CD4-positive, alpha-beta T cell (primary cell): ENCODE measurements around the gene PEF1. TPM values are rescaled to one million over a fixed set of nuclear protein-coding genes. Genes with fewer than 3 reads are reported as not detected.

Source experiments
- ATAC-seq: fragments of 200-7000 bp; cut with Tn5 transposase; one replicate; pipeline ENCODE4 v1.10.0; 2022; ENCODE audit warnings: mild to moderate bottlenecking; ENCODE audit not compliant: poor library complexity
- CTCF ChIA-PET: fragments of 350-600 bp; sonication (Branson Sonifier 250); formaldehyde crosslinking; loops from one replicate; lab custom pipeline; 2021; ENCODE audit warnings: antibody characterized with exemption, inconsistent platforms; lab: Charles Lee
- POLR2A ChIA-PET: fragments of 350-600 bp; sonication (Branson Sonifier 250); formaldehyde crosslinking; loops from one replicate; lab custom pipeline; 2021; ENCODE audit warnings: antibody characterized with exemption, inconsistent platforms; lab: Charles Lee
- DNase-seq, 14 experiments: peaks; one replicate each; pipeline ENCODE4 v3.0.0-alpha.2; 2013 to 2020; ENCODE audit warnings: mixed read lengths in 2 of 14
- H3K27ac ChIP-seq, 2 donors: one replicate each; pipeline versions ENCODE4 v1.5.1 to v1.7.0; 2013; ENCODE audit warnings: low read length in 2 of 2, low read depth in 1 of 2, mild to moderate bottlenecking in 1 of 2
- H3K27me3 ChIP-seq, 2 experiments: 1 replicate in 1 of 2; 2 replicates in 1 of 2; pipeline versions ENCODE4 v1.6.1 to v1.7.0; 2013; ENCODE audit warnings: low read length in 2 of 2, control low read depth in 1 of 2, mild to moderate bottlenecking in 1 of 2, moderate library complexity in 1 of 2; ENCODE audit not compliant: insufficient read depth in 2 of 2, control insufficient read depth in 1 of 2
- H3K36me3 ChIP-seq: one replicate; pipeline ENCODE4 v1.6.1; 2013; ENCODE audit warnings: low read length, control low read depth; ENCODE audit not compliant: insufficient read depth
- H3K4me1 ChIP-seq: one replicate; pipeline ENCODE4 v1.6.1; 2013; ENCODE audit warnings: low read length, control low read depth; ENCODE audit not compliant: insufficient read depth
- H3K4me3 ChIP-seq: one replicate; pipeline ENCODE4 v1.5.1; 2013; ENCODE audit warnings: mild to moderate bottlenecking, low read length, moderate library complexity
- H3K9me3 ChIP-seq, 2 experiments: 1 replicate in 1 of 2; 2 replicates in 1 of 2; pipeline versions ENCODE4 v1.6.1 to v1.7.0; 2013; ENCODE audit warnings: low read length in 2 of 2, mild to moderate bottlenecking in 2 of 2, control low read depth in 1 of 2, moderate library complexity in 1 of 2; ENCODE audit not compliant: control insufficient read depth in 1 of 2, insufficient read depth in 1 of 2
- H3K27ac Mint-ChIP-seq: one replicate; pipeline ENCODE4 v1.8.0; 2020; ENCODE audit warnings: mixed read lengths
- H3K27me3 Mint-ChIP-seq: one replicate; pipeline ENCODE4 v1.8.0; 2021; ENCODE audit warnings: mixed read lengths
- H3K36me3 Mint-ChIP-seq: one replicate; pipeline ENCODE4 v1.8.0; 2021; ENCODE audit warnings: low read depth, mixed read lengths
- H3K4me1 Mint-ChIP-seq: one replicate; pipeline ENCODE4 v1.8.0; 2021; ENCODE audit warnings: low read depth, mixed read lengths
- H3K4me3 Mint-ChIP-seq: one replicate; pipeline ENCODE4 v1.8.0; 2020; ENCODE audit warnings: mild to moderate bottlenecking, mixed read lengths
- H3K9me3 Mint-ChIP-seq: one replicate; pipeline ENCODE4 v1.8.0; 2020; ENCODE audit warnings: mixed read lengths
- intact Hi-C, 2 experiments: fragments of 100-400 bp; cut with DNase I in 1 of 2; cut with micrococcal nuclease in 1 of 2; formaldehyde crosslinking; loops; one replicate each; pipeline versions ENCODE4 v1.15.1 to v1.9.0; 2023 to 2025; cut with DNase I, micrococcal nuclease
- total RNA-seq, 174 experiments: library from RNA in 2 of 174; stranded (reverse) in 2 of 174; gene quantifications; one replicate each; pipeline ENCODE4 v1.2.3 and lab custom pipeline; 2021 to 2026
- TF ChIP-seq, protein P1 (sequence below): fragments of 200-600 bp; IDR thresholded peaks from one replicate; pipeline ENCODE4 v1.8.0; 2022; ENCODE audit warnings: antibody characterized with exemption, mild to moderate bottlenecking

The PEF1 gene
- total RNA-seq, 2 experiments from 2014 or later: 42.3 to 45.9 TPM

DNA sequence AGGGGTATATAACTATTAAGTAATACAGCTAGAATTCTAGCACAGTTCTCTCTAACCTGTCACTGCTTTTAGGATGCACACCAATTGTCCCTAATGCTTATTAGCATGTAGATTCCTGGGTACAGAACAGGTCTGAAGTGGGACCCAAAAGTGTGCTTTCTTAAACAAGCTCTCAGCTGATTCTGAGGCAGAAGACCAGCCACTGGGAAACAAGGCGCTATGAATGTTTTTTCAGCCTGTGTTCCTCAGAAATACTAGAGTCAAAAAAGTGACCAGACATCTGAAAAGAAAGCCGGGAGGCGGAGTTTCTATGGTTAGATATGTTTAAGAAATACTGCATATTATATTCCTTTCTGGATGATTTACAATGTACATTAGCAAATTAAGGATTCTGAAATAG lies 1.8 kb downstream of the PEF1 start:
- Histone ChIP-seq H3K4me1 (peaks cover 66% of the 10 kb centered on the region), H3K4me3 (no peak overlapping the region), H3K27ac (no peak overlapping the region), H3K9me3 (no peaks in the 10 kb centered on the region), H3K36me3 (peaks cover 15% of the 10 kb centered on the region), H3K27me3 (no peaks in the 10 kb centered on the region)
- intact Hi-C loops: loop anchor here in 1 of 2 experiments (10.0 kb wide), 6 partner anchors 348 to 1542 kb away; partner anchors contain the start of genes BSDC1, CCDC28B, DCDC2B and IQCC
- TF ChIP-seq, protein P1, sequence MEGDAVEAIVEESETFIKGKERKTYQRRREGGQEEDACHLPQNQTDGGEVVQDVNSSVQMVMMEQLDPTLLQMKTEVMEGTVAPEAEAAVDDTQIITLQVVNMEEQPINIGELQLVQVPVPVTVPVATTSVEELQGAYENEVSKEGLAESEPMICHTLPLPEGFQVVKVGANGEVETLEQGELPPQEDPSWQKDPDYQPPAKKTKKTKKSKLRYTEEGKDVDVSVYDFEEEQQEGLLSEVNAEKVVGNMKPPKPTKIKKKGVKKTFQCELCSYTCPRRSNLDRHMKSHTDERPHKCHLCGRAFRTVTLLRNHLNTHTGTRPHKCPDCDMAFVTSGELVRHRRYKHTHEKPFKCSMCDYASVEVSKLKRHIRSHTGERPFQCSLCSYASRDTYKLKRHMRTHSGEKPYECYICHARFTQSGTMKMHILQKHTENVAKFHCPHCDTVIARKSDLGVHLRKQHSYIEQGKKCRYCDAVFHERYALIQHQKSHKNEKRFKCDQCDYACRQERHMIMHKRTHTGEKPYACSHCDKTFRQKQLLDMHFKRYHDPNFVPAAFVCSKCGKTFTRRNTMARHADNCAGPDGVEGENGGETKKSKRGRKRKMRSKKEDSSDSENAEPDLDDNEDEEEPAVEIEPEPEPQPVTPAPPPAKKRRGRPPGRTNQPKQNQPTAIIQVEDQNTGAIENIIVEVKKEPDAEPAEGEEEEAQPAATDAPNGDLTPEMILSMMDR: no peak
- H3K9me3 Mint-ChIP-seq: no peaks in the 10 kb centered on the region
- ATAC-seq: no peak
- H3K27me3 Mint-ChIP-seq: no peaks in the 10 kb centered on the region
- H3K36me3 Mint-ChIP-seq: peaks cover 23% of the 10 kb centered on the region
- ChIA-PET CTCF (no interaction called here), POLR2A (no interaction called here)
- DNase-seq: no peak
- H3K4me3 Mint-ChIP-seq: peak overlapping the region; percentile 36
- H3K4me1 Mint-ChIP-seq: peaks cover 29% of the 10 kb centered on the region
- H3K27ac Mint-ChIP-seq: peak overlapping the region; percentile 100

DNA sequence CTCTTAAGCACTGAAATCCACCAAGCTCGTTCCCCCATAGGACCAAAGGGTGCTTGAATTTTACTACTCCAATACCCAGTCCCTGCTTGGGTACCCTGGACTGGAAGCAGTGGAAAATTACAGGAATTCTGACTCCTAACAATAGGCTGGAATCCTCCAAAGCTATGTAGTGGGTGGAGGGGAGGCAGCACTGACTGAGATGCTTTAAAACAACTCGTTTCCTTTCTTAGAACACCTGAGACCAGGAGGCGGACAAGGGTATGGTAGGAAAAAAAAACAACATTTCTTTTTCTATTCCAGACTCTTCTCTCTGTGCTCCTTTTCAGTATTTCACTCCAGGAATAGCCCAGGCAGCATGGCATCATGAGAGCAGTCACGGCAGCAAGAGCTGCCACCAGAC lies 2.3 kb downstream of the PEF1 start:
- TF ChIP-seq, protein P1: no peak

DNA sequence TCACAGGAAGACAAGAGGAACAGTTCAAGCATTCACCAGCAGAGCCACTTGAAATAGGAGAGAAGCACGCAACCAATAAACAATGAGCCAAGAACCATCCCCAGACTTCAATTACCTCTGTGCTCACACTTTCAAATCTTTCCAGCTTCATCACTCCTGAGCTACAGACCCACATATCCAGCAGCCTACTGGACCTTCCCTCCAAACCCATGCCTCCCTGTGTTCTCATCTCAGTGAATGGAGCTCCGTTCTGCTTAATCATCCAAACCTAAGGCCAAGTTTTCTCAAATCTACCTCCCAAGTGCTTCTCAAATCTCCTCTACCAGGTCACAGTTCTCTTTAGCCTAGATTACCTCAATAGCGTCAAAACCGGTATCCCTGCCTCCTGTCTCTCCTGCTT lies 3.7 kb downstream of the PEF1 start:
- H3K27me3 Mint-ChIP-seq: no peaks in the 10 kb centered on the region
- CTCF ChIA-PET: no interaction called here
- peaks cover 15% of the 10 kb centered on the region for H3K36me3 ChIP-seq
- no peak for ATAC-seq
- H3K9me3 ChIP-seq: no peaks in the 10 kb centered on the region
- no peak for DNase-seq
- no peak overlapping the region for H3K4me3 Mint-ChIP-seq
- H3K27ac ChIP-seq: no peak overlapping the region
- TF ChIP-seq, protein P1: no peak
- POLR2A ChIA-PET: interaction anchor here (0.9 kb wide), 1 partner anchor 12 kb away, joined by 3 read pairs; no protein-coding TSS in a partner anchor
- peaks cover 34% of the 10 kb centered on the region for H3K36me3 Mint-ChIP-seq
- intact Hi-C loops: loop anchor here in 1 of 2 experiments (10.0 kb wide), 6 partner anchors 346 to 1544 kb away; partner anchors contain the start of genes BSDC1, CCDC28B, DCDC2B and IQCC
- H3K4me1 ChIP-seq: peaks cover 67% of the 10 kb centered on the region
- H3K4me3 ChIP-seq: no peak overlapping the region
- H3K27ac Mint-ChIP-seq: no peak overlapping the region
- H3K9me3 Mint-ChIP-seq: no peaks in the 10 kb centered on the region
- no peaks in the 10 kb centered on the region for H3K27me3 ChIP-seq
- peaks cover 28% of the 10 kb centered on the region for H3K4me1 Mint-ChIP-seq

More for the DNA sequence above, 2.3 kb downstream of the PEF1 start:
- ATAC-seq: no peak
- Mint-ChIP-seq H3K4me3 (no peak overlapping the region), H3K36me3 (peaks cover 25% of the 10 kb centered on the region), H3K27me3 (no peaks in the 10 kb centered on the region), H3K4me1 (peaks cover 29% of the 10 kb centered on the region), H3K9me3 (no peaks in the 10 kb centered on the region), H3K27ac (peak overlapping the region; percentile 100)
- intact Hi-C loops: loop anchor here in 1 of 2 experiments (10.0 kb wide), 6 partner anchors 348 to 1542 kb away; partner anchors contain the start of genes BSDC1, CCDC28B, DCDC2B and IQCC
- CTCF ChIA-PET: no interaction called here
- H3K36me3 ChIP-seq: peaks cover 15% of the 10 kb centered on the region
- no peaks in the 10 kb centered on the region for H3K27me3 ChIP-seq
- H3K4me1 ChIP-seq: peaks cover 66% of the 10 kb centered on the region
- no peaks in the 10 kb centered on the region for H3K9me3 ChIP-seq
- no peak overlapping the region for H3K27ac ChIP-seq
- no peak overlapping the region for H3K4me3 ChIP-seq
- POLR2A ChIA-PET: no interaction called here
- DNase-seq: no peak
